Bronchial epithelial cell (primary cell): ENCODE measurements around the gene PSME3. TPM values are rescaled to one million over a fixed set of nuclear protein-coding genes. Genes with fewer than 3 reads are reported as not detected.
"Not testable (repeated sequence)": the region's sequence is repeated elsewhere in the genome, so short reads cannot be mapped to it uniquely, and the experiment has no call there.

Experiments
- DNase-seq: peaks from one replicate; pipeline ENCODE4 v3.0.0-alpha.2; 2010; ENCODE audit warnings: low read depth
- FAIRE-seq: peaks from 2 replicates; lab custom pipeline; 2011; peaks lifted over from hg19 to GRCh38; lab: Jason Lieb, UNC
- H3K27me3 ChIP-seq: 2 replicates; pipeline ENCODE4 v1.5.1; 2011; ENCODE audit warnings: low read length; ENCODE audit not compliant: control insufficient read depth, insufficient read depth
- H3K36me3 ChIP-seq: 2 replicates; pipeline ENCODE4 v1.5.1; 2011; ENCODE audit warnings: low read length; ENCODE audit not compliant: control insufficient read depth, insufficient read depth
- H3K4me3 ChIP-seq: 2 replicates; pipeline ENCODE4 v1.5.1; 2011; ENCODE audit warnings: mild to moderate bottlenecking, low read depth, low read length, control low read depth
- CTCF ChIP-seq: IDR thresholded peaks from 2 replicates; pipeline ENCODE4 v1.5.1; 2011; ENCODE audit warnings: mild to moderate bottlenecking, moderate library complexity, low read length, control low read depth, inconsistent platforms; ENCODE audit not compliant: insufficient read depth, severe bottlenecking
- total RNA-seq: library from RNA; depleted of rRNA; stranded (reverse); fragments of >200 nt; gene quantifications from 2 replicates; pipeline ENCODE4 v1.2.1, GENCODE V29; 2014

PSME3 gene
- total RNA-seq, 1 donor from 2014 or later: 57.7 TPM

- FAIRE-seq: no peak
- H3K27me3 ChIP-seq: no peaks in the 10 kb centered on the region
- TF ChIP-seq CTCF: no peak
Observed at GRCh38 chr17:42873315-42873714, 40.1 kb downstream of the PSME3 start.

GRCh38 chr17:42873932-42874695, 40.9 kb downstream of the PSME3 start:
- H3K36me3 ChIP-seq, H3K27me3 ChIP-seq, DNase-seq, H3K4me3 ChIP-seq: not testable (repeated sequence)
- FAIRE-seq: peak; percentile 55

More at GRCh38 chr17:42873315-42873714, 40.1 kb downstream of the PSME3 start:
- H3K36me3 ChIP-seq: no peaks in the 10 kb centered on the region
- DNase-seq: no peak
- no peak overlapping the region for H3K4me3 ChIP-seq

- TF ChIP-seq CTCF: no peak
- DNase-seq (no peak), FAIRE-seq (no peak)
- peaks cover 2% of the 10 kb centered on the region for H3K27me3 ChIP-seq
- no peak overlapping the region for H3K4me3 ChIP-seq
- H3K36me3 ChIP-seq: no peaks in the 10 kb centered on the region
Observed at GRCh38 chr17:42877037-42877436, 43.8 kb downstream of the PSME3 start.

GRCh38 chr17:42878123-42878880, 45.1 kb downstream of the PSME3 start:
- Histone ChIP-seq H3K27me3 (peaks cover 2% of the 10 kb centered on the region), H3K4me3 (no peak overlapping the region), H3K36me3 (no peaks in the 10 kb centered on the region)
- TF ChIP-seq CTCF: no peak
- no peak for FAIRE-seq
- DNase-seq: no peak

GRCh38 chr17:42878924-42879595, 45.9 kb downstream of the PSME3 start:
- Histone ChIP-seq H3K27me3 (peaks cover 2% of the 10 kb centered on the region), H3K4me3 (no peak overlapping the region), H3K36me3 (no peaks in the 10 kb centered on the region)
- no peak for TF ChIP-seq CTCF
- DNase-seq: no peak
- no peak for FAIRE-seq

GRCh38 chr17:42879596-42879985, 46.4 kb downstream of the PSME3 start:
- Histone ChIP-seq H3K4me3 (no peak overlapping the region), H3K36me3 (no peaks in the 10 kb centered on the region), H3K27me3 (peaks cover 2% of the 10 kb centered on the region)
- TF ChIP-seq CTCF: no peak
- no peak for FAIRE-seq
- DNase-seq: no peak
